Progenitor cell of endocrine pancreas (in vitro differentiated cells): ENCODE results near the gene ASB6. TPM values are rescaled to one million over a fixed set of nuclear protein-coding genes. Genes with fewer than 3 reads are reported as not detected.

Source experiments
- DNase-seq: peaks from one replicate; pipeline ENCODE4 v3.0.0; 2021; ENCODE audit warnings: low spot score; ENCODE audit not compliant: unreplicated experiment
- H3K27ac Mint-ChIP-seq: 2 replicates; pipeline ENCODE4 v1.8.0; 2021; ENCODE audit warnings: mild to moderate bottlenecking, moderate library complexity, mixed read lengths
- H3K27me3 Mint-ChIP-seq: 2 replicates; pipeline ENCODE4 v1.8.0; 2021; ENCODE audit warnings: mixed read lengths
- H3K36me3 Mint-ChIP-seq: 2 replicates; pipeline ENCODE4 v1.8.0; 2022; ENCODE audit warnings: mixed read lengths; ENCODE audit not compliant: insufficient read depth
- H3K4me1 Mint-ChIP-seq: 2 replicates; pipeline ENCODE4 v1.8.0; 2021; ENCODE audit warnings: low read depth, mixed read lengths
- H3K4me3 Mint-ChIP-seq: 2 replicates; pipeline ENCODE4 v1.8.0; 2021; ENCODE audit warnings: low read depth, mild to moderate bottlenecking, moderate library complexity, mixed read lengths
- H3K9me3 Mint-ChIP-seq: 2 replicates; pipeline ENCODE4 v1.8.0; 2021; ENCODE audit warnings: low read depth, mixed read lengths
- CTCF ChIP-seq: fragments of 200-600 bp; sonication (generic); IDR thresholded peaks from one replicate; pipeline ENCODE4 v1.5.0; 2021; ENCODE audit warnings: antibody characterized with exemption, mild to moderate bottlenecking; ENCODE audit not compliant: unreplicated experiment
- total RNA-seq: library from RNA; stranded (reverse); gene quantifications from 2 replicates; pipeline ENCODE4 v1.2.1, GENCODE V29; 2021

The ASB6 gene
- total RNA-seq, 1 donor from 2014 or later: 19.7 TPM

- H3K9me3 Mint-ChIP-seq: no peaks in the 10 kb centered on the region
- DNase-seq: no peak
- peaks cover 9% of the 10 kb centered on the region for H3K4me1 Mint-ChIP-seq
- peaks cover 19% of the 10 kb centered on the region for H3K27me3 Mint-ChIP-seq
- TF ChIP-seq CTCF: no peak
- no peaks in the 10 kb centered on the region for H3K36me3 Mint-ChIP-seq
- no peak overlapping the region for H3K27ac Mint-ChIP-seq
- no peak overlapping the region for H3K4me3 Mint-ChIP-seq
Observed at GRCh38 chr9:129655154-129655553, 13.2 kb upstream of the ASB6 start.

- peaks cover 20% of the 10 kb centered on the region for H3K27me3 Mint-ChIP-seq
- H3K27ac Mint-ChIP-seq: peak overlapping the region; percentile 71
- TF ChIP-seq CTCF: no peak
- peaks cover 9% of the 10 kb centered on the region for H3K4me1 Mint-ChIP-seq
- no peak overlapping the region for H3K4me3 Mint-ChIP-seq
- H3K36me3 Mint-ChIP-seq: no peaks in the 10 kb centered on the region
- DNase-seq: no peak
- H3K9me3 Mint-ChIP-seq: no peaks in the 10 kb centered on the region
Observed at GRCh38 chr9:129654554-129655040, 12.6 kb upstream of the ASB6 start.

GRCh38 chr9:129653823-129654553 is 12.0 kb upstream of the ASB6 start:
- H3K9me3 Mint-ChIP-seq: no peaks in the 10 kb centered on the region
- H3K36me3 Mint-ChIP-seq: no peaks in the 10 kb centered on the region
- H3K4me3 Mint-ChIP-seq: no peak overlapping the region
- H3K27me3 Mint-ChIP-seq: peaks cover 20% of the 10 kb centered on the region
- peaks cover 9% of the 10 kb centered on the region for H3K4me1 Mint-ChIP-seq
- peak overlapping the region; percentile 71 for H3K27ac Mint-ChIP-seq
- DNase-seq: no peak
- no peak for TF ChIP-seq CTCF

- no peaks in the 10 kb centered on the region for H3K36me3 Mint-ChIP-seq
- no peaks in the 10 kb centered on the region for H3K9me3 Mint-ChIP-seq
- no peak overlapping the region for H3K27ac Mint-ChIP-seq
- no peak for TF ChIP-seq CTCF
- DNase-seq: no peak
- H3K27me3 Mint-ChIP-seq: peaks cover 16% of the 10 kb centered on the region
- H3K4me1 Mint-ChIP-seq: peaks cover 13% of the 10 kb centered on the region
- H3K4me3 Mint-ChIP-seq: no peak overlapping the region
Observed at GRCh38 chr9:129650680-129651235, 8.8 kb upstream of the ASB6 start.

GRCh38 chr9:129649726-129650679 is 8.1 kb upstream of the ASB6 start:
- no peaks in the 10 kb centered on the region for H3K9me3 Mint-ChIP-seq
- H3K27me3 Mint-ChIP-seq: peaks cover 12% of the 10 kb centered on the region
- H3K4me1 Mint-ChIP-seq: peaks cover 13% of the 10 kb centered on the region
- H3K36me3 Mint-ChIP-seq: no peaks in the 10 kb centered on the region
- no peak overlapping the region for H3K27ac Mint-ChIP-seq
- H3K4me3 Mint-ChIP-seq: no peak overlapping the region
- TF ChIP-seq CTCF: no peak
- no peak for DNase-seq
